Smooth muscle cell (in vitro differentiated cells): ENCODE data around the gene THSD4. TPM values are rescaled to one million over a fixed set of nuclear protein-coding genes. Genes with fewer than 3 reads are reported as not detected.

Experiments
- DNase-seq: peaks from one replicate; lab custom pipeline; 2025; ENCODE audit not compliant: unreplicated experiment; lab: John Stamatoyannopoulos, UW
- H2AFZ ChIP-seq: fragments of 200-600 bp; sonication (generic); 2 replicates; pipeline ENCODE4 v1.6.0; 2016; ENCODE audit warnings: antibody characterized with exemption, low read depth, mild to moderate bottlenecking
- H3F3A ChIP-seq: fragments of 200-600 bp; sonication (generic); 2 replicates; pipeline ENCODE4 v1.6.0; 2017; ENCODE audit warnings: antibody characterized with exemption, low read depth
- H3K27ac ChIP-seq: fragments of 200-600 bp; sonication (generic); 2 replicates; pipeline ENCODE4 v1.5.1; 2016; ENCODE audit warnings: low read depth, mild to moderate bottlenecking
- H3K27me3 ChIP-seq: fragments of 200-600 bp; sonication (generic); 2 replicates; pipeline ENCODE4 v1.6.1; 2016; ENCODE audit warnings: low read depth, mild to moderate bottlenecking
- H3K36me3 ChIP-seq: fragments of 200-600 bp; sonication (generic); 2 replicates; pipeline ENCODE4 v1.5.1; 2016; ENCODE audit warnings: low read depth
- H3K4me1 ChIP-seq: fragments of 200-600 bp; sonication (generic); 2 replicates; pipeline ENCODE4 v1.5.1; 2016; ENCODE audit warnings: low read depth
- H3K4me2 ChIP-seq: fragments of 200-600 bp; sonication (generic); 2 replicates; pipeline ENCODE4 v1.6.0; 2016; ENCODE audit warnings: mild to moderate bottlenecking
- H3K4me3 ChIP-seq: fragments of 200-600 bp; sonication (generic); 2 replicates; pipeline ENCODE4 v1.5.1; 2016; ENCODE audit warnings: mild to moderate bottlenecking
- H3K79me2 ChIP-seq: fragments of 200-600 bp; sonication (generic); 2 replicates; pipeline ENCODE4 v1.6.0; 2016; ENCODE audit warnings: low read depth, mild to moderate bottlenecking
- H3K9ac ChIP-seq: fragments of 200-600 bp; sonication (generic); 2 replicates; pipeline ENCODE4 v1.6.0; 2016; ENCODE audit warnings: low read depth
- H3K9me3 ChIP-seq: fragments of 200-600 bp; sonication (generic); replicated peaks from 2 replicates; pipeline ENCODE4 v1.5.1; 2016; ENCODE audit warnings: low read depth
- H4K20me1 ChIP-seq: fragments of 200-600 bp; sonication (generic); 2 replicates; pipeline ENCODE4 v1.6.0; 2016; ENCODE audit warnings: low read depth
- CTCF ChIP-seq: fragments of 200-600 bp; sonication (generic); IDR thresholded peaks from 2 replicates; pipeline ENCODE4 v1.5.1; 2017; ENCODE audit warnings: borderline replicate concordance, mild to moderate bottlenecking, antibody characterized with exemption; ENCODE audit not compliant: insufficient read depth, poor library complexity, severe bottlenecking
- WGBS: methylation state at CpG from one replicate; pipeline ENCODE4 v1.1.7; 2016; ENCODE audit warnings: low lambda C conversion rate; 5-methylcytosine and 5-hydroxymethylcytosine counted together
- polyA plus RNA-seq: library from polyadenylated mRNA; unstranded; fragments of >200 nt; fragmentation: Nextera tagmentation; extraction: Ambion mirVana; gene quantifications from 2 replicates; pipeline ENCODE4 v1.2.1, GENCODE V29; 2016
- total RNA-seq: library from RNA; depleted of rRNA; stranded (reverse); fragments of >200 nt; gene quantifications from 2 replicates; pipeline ENCODE4 v1.2.3, GENCODE V29; 2014

THSD4 gene
- total and polyA plus RNA-seq, 2 experiments from 2014 or later, result 2.5 to 4.1 TPM

- Histone ChIP-seq H3K9me3 (no peaks in the 10 kb centered on the region), H3K36me3 (no peaks in the 10 kb centered on the region), H3K27me3 (no peaks in the 10 kb centered on the region), H3K4me1 (peaks cover 7% of the 10 kb centered on the region), H3K4me2 (no peak overlapping the region), H4K20me1 (no peaks in the 10 kb centered on the region), H3K79me2 (no peaks in the 10 kb centered on the region), H3K27ac (peak overlapping the region; percentile 87), H3K9ac (no peak overlapping the region), H2AFZ (no peak overlapping the region), H3K4me3 (no peak overlapping the region), H3F3A (peaks cover 4% of the 10 kb centered on the region)
- WGBS, result 98% methylated on average over 2 of the region's 2 CpGs
- TF ChIP-seq CTCF, result no peak
- no peak for DNase-seq
Measured at GRCh38 chr15:71084264-71084663, 31.0 kb upstream of the THSD4 start.

GRCh38 chr15:71085809-71086208 lies 29.5 kb upstream of the THSD4 start:
- Histone ChIP-seq H2AFZ (no peak overlapping the region), H3K4me2 (no peak overlapping the region), H3K9ac (no peak overlapping the region), H3K79me2 (no peaks in the 10 kb centered on the region), H3K4me1 (no peaks in the 10 kb centered on the region), H4K20me1 (no peaks in the 10 kb centered on the region), H3K27ac (no peak overlapping the region), H3K36me3 (no peaks in the 10 kb centered on the region), H3K4me3 (no peak overlapping the region), H3K27me3 (no peaks in the 10 kb centered on the region), H3K9me3 (no peaks in the 10 kb centered on the region), H3F3A (no peaks in the 10 kb centered on the region)
- WGBS, result 44% methylated on average over 3 of the region's 3 CpGs
- no peak for TF ChIP-seq CTCF
- no peak for DNase-seq

GRCh38 chr15:71088155-71088554 lies 27.1 kb upstream of the THSD4 start:
- no peaks in the 10 kb centered on the region for H3K36me3 ChIP-seq
- no peak overlapping the region for H2AFZ ChIP-seq
- no peak for TF ChIP-seq CTCF
- no peak for DNase-seq
- no peak overlapping the region for H3K4me3 ChIP-seq
- H4K20me1 ChIP-seq, result no peaks in the 10 kb centered on the region
- H3F3A ChIP-seq, result no peaks in the 10 kb centered on the region
- no peak overlapping the region for H3K27ac ChIP-seq
- H3K9ac ChIP-seq, result no peak overlapping the region
- no peaks in the 10 kb centered on the region for H3K27me3 ChIP-seq
- no peaks in the 10 kb centered on the region for H3K79me2 ChIP-seq
- H3K4me1 ChIP-seq, result no peaks in the 10 kb centered on the region
- H3K9me3 ChIP-seq, result no peaks in the 10 kb centered on the region
- H3K4me2 ChIP-seq, result no peak overlapping the region

GRCh38 chr15:71088683-71089082 lies 26.6 kb upstream of the THSD4 start:
- no peaks in the 10 kb centered on the region for H3K36me3 ChIP-seq
- no peak overlapping the region for H3K4me2 ChIP-seq
- H3F3A ChIP-seq, result no peaks in the 10 kb centered on the region
- no peak overlapping the region for H3K9ac ChIP-seq
- no peaks in the 10 kb centered on the region for H3K4me1 ChIP-seq
- no peak for DNase-seq
- no peak overlapping the region for H3K27ac ChIP-seq
- H3K79me2 ChIP-seq, result no peaks in the 10 kb centered on the region
- TF ChIP-seq CTCF, result no peak
- H3K4me3 ChIP-seq, result no peak overlapping the region
- 100% methylated on average over 1 of the region's 1 CpG for WGBS
- no peaks in the 10 kb centered on the region for H3K27me3 ChIP-seq
- no peak overlapping the region for H2AFZ ChIP-seq
- H3K9me3 ChIP-seq, result no peaks in the 10 kb centered on the region
- H4K20me1 ChIP-seq, result no peaks in the 10 kb centered on the region
